ENCODE data around the gene DNAAF8.

The DNAAF8 gene

DNA sequence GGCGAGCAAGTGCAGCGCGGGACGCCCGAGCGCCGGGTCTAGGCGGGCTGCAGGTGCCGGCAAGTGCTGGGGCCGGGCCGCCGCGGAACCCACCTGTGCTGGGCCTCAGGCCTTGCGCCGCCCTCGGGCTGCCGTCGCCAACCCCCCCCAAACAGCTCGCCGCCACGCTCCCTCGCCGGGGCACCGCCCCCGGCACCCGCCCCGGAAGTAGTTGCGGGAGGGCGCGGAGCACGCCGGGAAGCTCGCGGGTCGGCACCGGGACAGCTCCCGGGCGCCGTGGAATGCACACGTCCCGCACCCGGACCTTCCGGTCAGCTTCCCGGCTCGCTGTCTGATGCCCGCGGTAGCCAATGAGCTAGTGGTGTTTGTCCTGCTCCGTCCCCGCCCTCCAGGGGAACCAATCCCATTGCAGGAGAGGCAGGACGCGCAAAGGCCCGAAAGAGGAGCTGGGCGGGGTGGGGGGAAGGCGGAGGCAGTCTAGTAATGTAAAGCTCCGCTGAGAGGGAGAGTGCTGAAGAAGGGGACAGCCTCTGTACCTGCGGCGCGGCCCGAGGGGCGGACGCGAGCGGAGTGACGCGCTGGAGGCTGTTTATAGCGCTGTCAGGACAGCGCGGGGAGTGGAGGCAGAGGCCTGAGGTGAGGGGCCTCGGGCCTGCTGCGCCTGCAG is at the start of gene DNAAF8, which contains the start of gene ANKS3:
DNAAF8 (plus strand) TSS at position 475 of the 667 bp plus-strand sequence. CDS start 1,978 bp downstream, outside the sequence.
ANKS3 (minus strand) TSS at position 209 of the 667 bp plus-strand sequence. CDS start 4,122 bp downstream, outside the sequence.
- peak; percentile 81 for DNase-seq

DNA sequence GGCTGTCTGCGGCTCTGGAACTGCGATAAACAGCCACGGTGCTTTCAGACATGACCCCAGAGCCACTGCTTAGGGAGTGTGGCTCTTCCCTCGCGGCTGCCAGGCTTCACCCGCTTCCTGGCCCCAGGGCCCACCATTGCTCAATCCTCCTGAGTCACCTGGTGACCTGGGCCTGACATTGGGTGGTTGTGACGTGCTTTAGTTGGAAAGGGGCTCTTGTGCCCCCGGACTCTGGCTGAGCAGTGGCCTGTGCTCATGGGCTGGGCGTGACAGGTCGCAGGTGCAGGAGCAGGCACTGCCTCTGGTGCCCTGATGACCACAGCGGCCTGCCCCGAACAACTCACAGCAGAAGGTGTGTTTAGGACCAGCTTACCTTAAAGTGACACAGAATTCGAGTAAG is 49.6 kb upstream of the DNAAF8 start:
- DNase-seq, result no peak

- DNase-seq, result no peak
Measured at GRCh38 chr16:4685292-4685691, 49.0 kb upstream of the DNAAF8 start.

DNA sequence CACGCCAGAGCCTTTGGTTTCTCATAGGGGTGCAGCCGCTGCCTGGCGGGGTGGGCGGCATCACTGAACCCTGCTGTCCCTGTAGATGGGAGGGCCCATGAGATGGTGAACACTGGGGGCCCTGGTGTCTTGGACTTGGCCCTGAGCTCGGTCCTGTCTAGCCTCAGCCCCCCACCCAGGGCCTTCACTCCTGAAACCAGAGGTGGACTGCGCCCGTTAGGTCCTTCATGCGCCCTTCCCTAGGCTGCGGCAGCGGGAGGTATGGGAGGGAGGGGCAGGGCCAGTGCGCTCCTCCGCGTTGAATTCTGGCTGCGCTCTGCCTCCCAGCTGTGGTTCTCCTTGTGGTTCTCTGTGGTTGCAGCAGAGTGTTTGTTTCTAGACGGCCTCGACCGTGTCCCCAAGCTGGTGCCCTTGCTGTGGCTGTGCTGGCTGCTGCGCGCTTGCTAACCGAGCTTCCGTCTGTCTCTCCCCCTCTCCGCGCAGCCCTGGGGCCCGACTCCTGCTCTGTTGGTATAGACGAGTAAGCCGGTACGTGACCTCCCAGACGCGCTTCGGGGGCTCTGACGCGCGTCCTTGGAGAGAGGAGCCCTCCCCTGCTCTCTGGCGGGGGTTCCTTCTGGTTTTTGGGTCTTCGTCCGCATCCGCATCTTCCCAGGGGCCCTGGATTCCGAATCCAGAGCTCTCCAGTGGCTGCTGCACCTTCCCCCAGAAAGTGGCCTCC is 48.4 kb upstream of the DNAAF8 start:
- DNase-seq, result no peak

DNA sequence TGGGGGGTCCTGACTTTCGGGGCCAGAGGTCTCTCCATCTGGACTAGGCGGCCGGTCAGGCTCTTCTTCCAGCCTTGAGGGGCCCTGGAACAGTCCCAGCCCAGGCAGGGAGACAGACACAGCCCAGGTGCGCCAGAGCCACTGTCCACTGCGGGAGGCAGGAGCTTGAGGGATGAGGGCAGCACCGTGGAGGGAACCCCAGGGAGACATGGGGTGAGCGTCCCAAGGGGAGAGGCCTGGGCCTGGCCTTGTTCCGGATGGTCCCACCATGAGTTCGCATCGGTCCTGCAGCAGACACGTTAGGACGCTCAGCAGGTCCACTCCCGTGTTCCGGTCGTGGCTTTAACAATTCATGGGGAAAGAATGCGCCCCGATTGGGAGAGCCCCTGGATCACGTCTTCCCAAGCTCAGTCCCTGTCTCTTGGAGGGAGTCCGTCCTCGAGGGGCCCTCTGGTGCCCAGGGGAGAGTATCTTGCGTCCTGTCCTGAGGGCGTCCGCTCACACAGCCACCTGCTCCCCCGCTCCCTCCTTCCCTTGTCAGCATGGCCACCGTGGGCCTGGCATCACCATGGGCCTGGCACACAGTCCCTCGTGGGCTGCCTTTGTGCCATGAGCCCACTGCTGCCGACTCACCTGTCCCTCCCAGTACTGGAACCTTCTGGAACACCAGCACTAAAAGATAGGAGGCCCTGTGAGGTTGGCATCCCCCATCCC is 47.7 kb upstream of the DNAAF8 start:
- no peak for DNase-seq

DNA sequence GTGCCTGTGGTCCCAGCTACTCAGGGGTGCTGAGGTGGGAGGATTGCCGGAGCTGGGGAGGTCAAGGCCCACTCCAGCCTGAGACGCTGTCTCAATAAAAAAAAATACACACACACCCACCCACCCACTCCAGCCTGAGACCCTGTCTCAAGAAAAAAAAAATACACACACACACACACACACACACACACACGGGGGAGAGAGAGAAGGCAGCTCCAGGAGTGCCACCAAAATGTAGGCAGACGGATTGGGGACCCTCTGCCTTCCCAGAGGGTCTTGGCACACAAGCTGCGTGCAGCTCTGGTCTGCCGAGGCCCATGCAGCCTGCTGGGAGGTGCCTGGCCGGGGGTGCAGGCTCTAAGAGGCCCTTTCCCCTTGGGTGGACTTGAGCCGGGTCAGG is 46.9 kb upstream of the DNAAF8 start:
- DNase-seq, result no peak

- DNase-seq, result no peak
Measured at GRCh38 chr16:4687946-4688673, 46.2 kb upstream of the DNAAF8 start.

GRCh38 chr16:4688674-4689045 is 45.7 kb upstream of the DNAAF8 start:
- DNase-seq, result no peak

GRCh38 chr16:4689091-4689671 is 45.2 kb upstream of the DNAAF8 start:
- DNase-seq, result no peak

DNA sequence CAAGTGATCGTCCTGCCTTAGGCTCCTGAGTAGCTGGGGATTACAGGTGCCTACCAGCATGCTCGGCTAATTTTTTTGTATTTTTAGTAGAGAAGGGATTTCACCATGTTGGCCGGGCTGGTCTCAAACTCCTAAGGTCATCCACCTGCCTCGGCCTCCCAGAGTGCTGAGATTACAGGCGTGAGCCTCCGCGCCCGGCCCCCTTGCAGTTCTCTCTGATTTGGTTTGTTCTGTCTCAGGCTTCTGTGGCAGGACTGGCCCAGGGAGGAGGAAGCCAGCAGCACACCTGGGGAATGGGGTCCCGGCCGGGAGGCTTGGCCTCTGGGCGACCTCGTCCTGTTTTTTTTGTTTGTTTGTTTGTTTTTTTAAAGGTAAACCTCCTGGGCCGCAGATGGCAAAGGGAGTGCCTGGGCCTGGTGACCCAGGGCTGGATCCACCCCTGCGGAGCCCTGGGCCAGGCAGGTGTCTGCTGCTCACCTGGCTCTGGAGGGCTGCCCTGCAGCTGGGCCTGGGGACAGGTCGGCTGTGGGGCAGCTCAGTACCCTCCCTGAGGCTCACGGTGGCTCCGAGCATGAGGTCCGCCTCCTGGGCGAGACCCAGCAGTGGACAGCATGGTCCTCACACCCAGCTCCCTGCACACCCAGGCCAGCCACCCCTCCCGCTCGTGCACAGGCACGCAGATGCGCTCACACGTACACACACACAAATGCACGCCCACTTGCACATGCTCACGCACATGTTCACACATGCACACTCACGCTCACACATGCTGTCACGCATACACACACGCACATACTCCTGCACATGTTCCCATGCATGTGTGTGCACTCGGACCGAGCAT is 44.3 kb upstream of the DNAAF8 start:
- DNase-seq, result no peak

DNA sequence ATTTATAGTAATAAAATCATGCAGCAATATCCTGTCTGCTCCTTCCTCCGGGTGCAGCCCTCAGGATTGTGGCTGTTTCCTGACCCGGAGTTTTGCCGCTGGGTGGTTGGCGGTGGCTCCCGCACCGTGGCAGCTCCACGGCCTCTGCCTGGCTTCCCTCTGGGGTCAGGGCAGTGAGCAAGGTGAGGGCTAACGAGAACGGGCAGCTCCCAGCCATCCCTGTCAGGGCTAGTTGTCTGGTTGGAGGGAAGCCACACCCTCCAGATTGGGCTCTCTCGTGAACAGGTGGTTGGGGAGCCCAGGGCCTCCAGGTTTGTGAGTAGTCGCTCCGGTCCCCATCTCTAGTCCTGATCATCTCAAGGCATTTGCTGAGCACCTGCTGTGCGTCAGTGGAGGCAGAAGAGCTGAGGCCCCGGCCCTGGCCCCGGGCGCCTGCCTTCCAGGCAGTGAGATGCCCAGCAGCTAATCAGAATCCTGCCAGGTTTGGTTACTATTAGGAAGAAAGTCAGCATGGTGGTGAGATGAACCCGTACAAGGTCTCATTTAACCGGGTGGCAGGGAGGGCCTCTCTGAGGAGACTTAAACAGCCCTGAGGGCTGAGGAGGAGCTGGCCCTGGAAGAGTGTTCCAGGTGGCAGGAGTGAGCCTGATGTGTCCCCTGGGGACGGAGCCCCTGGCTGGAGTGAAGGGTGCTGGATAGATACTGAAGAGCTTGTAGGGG is 43.2 kb upstream of the DNAAF8 start:
- no peak for DNase-seq

GRCh38 chr16:4691666-4692412 is 42.5 kb upstream of the DNAAF8 start:
- DNase-seq, result no peak

DNA sequence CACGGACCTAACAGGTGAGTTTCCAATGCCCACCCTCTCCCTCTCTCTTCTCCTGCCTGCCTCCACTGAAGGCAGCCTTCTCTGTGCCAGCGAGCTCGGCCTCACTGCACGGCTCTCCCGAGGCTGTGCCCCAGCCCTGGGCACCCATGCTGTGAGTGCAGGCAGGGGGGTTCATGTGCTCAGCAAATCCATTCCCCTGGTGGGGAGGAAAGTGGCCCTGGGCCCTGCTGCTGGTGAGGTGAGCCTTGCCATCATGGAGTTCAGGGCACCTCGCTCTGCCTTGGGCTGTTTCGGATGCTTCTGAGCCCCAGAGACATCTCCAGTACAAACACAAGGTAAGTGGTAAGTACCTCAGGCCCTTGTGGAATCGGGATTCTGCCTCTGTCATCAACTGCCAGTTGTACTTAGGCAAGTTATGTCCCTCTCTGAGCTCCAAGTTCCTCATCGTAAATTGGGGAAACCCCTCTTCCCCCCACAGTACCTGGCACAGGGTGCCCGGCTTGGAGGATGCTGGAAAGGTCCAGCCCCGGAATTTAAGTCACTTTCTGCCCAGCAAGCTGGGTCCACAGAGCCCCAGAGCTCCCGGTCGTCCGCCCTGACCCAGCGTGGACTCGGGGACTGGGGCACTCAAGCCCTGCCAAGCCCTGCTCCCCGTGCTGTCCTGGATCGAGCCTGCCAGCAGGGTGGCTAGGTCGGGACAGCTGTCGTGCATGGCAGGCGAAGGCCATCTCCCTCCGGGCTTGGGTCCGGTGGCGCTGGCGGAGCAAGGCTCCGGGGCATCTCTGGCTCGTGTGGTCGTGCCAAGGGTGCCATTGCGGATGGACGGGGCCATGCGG is 41.7 kb upstream of the DNAAF8 start:
- no peak for DNase-seq

DNA sequence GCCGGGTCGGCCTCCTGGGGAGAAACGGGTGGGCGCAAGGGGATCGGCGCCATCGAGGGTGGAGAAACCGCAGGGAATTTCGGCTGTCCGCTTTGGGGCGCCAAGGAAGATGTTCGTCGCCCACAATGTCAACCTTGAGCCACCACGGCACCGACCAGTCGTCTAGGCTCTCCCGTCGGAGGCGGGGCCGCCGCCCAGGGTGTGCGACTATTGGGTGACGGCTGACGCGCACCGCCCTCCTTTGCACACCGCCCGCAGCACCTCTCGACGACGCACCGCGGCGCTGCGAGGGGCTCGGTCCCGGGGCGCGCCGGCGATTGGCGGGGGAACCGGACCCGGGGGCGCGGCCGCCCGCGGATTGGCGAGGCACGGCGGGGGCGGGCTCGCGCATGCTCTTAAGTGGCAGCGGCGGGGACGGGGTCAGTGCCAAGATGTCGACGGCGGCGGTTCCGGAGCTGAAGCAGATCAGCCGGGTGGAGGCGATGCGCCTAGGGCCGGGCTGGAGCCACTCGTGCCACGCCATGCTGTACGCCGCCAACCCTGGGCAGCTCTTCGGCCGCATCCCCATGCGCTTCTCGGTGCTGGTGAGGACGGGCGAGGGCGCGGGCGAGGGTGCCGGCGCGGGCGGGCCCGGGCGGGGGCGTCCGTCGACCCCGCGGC is 40.9 kb upstream of the DNAAF8 start, which contains the start of gene NUDT16L1:
NUDT16L1 (plus strand) TSS at position 267 of the 660 bp plus-strand sequence; CDS start at position 432, 165 bp downstream.
- DNase-seq, result peak; percentile 99

- DNase-seq, result no peak
Measured at GRCh38 chr16:4693956-4694641, 40.2 kb upstream of the DNAAF8 start.

DNA sequence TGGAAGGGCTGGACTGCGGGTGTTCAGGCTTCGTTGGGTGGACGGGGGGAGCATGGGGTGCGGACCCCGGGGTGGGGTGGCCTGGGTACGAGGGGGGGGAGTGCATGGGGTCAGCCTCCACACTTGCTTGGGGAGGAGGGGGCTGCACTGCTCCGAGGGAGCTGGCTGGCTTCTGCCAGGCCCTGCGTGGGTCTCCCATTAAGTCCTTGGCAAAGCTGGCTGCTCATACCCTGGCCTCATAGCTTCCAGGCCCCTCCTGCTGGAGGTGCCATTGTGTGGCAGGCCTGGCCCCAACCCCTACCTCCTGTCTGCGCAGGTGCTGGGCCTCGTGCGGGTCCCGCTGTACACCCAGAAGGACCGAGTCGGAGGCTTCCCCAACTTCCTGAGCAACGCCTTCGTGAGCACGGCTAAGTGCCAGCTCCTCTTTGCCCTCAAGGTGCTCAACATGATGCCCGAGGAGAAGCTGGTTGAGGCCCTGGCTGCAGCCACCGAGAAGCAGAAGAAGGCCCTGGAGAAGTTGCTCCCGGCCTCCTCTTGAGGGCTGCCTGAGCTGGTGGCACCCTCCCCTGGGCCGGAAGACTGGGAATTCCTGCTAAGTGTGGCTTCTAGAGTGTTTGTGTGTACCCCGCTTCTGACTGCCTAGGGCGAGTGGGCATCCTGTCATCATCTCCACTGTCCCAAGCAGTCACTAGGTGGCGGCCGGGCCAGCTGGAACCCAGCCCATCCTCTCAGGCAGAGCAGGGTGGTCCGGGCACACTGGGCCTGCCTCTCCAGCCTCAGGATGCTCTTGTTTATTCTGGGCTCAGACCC is 39.5 kb upstream of the DNAAF8 start:
- DNase-seq, result no peak

All from activated CD4-positive, CD25-positive, alpha-beta regulatory T cell treated with anti-CD3 and anti-CD28 coated beads, Interleukin-2, amount 50 U/mL, for 72 hours (primary cell).